Measurements from ENCODE around the gene ARHGEF1.
"Not testable (repeated sequence)": the region's sequence is repeated elsewhere in the genome, so short reads cannot be mapped to it uniquely, and the experiment has no call there.

The ARHGEF1 gene

DNA sequence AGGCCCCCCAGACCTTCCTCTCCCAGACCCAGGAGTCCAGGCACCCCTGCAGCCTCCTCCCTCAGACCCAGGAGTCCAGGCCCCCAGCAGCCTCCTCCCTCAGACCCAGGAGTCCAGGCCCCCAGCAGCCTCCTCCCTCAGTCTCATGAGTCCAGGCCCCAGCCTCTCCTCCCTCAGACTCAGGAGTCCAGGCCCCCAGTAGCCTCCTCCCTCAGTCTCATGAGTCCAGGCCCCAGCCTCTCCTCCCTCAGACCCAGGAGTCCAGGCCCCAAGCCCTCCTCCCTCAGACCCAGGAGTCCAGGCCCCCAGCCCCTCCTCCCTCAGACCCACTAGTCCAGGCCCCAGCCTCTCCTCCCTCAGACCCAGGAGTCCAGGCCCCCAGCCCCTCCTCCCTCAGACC is 56.2 kb downstream of the ARHGEF1 start:
- H3K4me1 ChIP-seq (ENCODE audit: insufficient read depth, low read length); H3K9ac ChIP-seq (ENCODE audit: low read depth, low read length); H3K9me3 ChIP-seq (ENCODE audit: control insufficient read depth, insufficient read depth, low read length); H3K36me3 ChIP-seq (ENCODE audit: insufficient read depth, low read length): not testable (repeated sequence)

DNA sequence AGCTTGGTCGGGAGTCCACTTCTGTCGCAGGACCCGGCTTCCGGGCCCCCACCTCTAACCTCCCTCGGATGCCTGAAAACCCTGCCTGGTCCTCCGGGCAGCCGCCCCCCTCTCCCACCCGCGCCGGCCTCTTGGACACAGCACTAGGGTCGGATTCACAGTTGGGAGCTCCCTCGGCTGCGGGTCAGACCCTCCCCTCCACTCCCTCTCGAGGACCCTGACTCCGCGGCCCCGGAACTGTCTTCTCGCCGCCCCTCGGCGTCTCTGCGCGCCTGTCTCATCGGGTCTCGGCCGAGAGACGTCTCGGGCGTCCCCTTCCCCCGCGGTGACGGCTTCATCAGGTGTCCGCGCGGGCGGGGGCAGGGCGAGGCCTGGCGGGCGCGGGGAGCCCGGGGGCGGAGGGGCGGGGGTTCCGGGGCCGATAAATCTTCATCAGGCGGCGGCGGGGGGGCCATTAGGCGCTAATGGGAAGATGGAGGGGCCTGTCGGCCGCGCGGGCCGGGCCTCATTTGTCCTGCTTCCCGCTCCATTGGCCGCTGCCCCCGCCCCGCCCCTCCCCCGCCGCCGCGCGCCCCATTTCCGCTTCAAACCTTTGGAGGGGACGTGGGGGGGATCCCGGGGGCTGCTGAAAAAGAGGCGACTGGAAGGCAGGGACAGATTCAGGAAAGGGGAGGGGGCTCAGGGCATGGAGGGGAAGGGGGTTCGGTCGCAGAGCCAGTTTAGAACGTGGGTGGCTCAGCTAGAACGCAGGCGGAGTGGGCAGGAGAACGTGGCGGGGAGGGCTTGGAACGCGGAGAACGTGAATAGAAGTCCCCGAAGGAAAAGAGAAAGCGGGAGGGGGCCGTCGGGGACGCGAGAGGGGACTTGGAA is 57.1 kb downstream of the ARHGEF1 start:
- H3K4me1 ChIP-seq (ENCODE audit: insufficient read depth, low read length) = peaks cover 4% of the 10 kb centered on the region; the same call in 1 of the 2 replicates
- no peaks in the 10 kb centered on the region for H3K36me3 ChIP-seq (ENCODE audit: insufficient read depth, low read length)
- H3K9ac ChIP-seq (ENCODE audit: low read depth, low read length) = peak overlapping the region; percentile 71
- H3K9me3 ChIP-seq (ENCODE audit: control insufficient read depth, insufficient read depth, low read length) = no peaks in the 10 kb centered on the region

DNA sequence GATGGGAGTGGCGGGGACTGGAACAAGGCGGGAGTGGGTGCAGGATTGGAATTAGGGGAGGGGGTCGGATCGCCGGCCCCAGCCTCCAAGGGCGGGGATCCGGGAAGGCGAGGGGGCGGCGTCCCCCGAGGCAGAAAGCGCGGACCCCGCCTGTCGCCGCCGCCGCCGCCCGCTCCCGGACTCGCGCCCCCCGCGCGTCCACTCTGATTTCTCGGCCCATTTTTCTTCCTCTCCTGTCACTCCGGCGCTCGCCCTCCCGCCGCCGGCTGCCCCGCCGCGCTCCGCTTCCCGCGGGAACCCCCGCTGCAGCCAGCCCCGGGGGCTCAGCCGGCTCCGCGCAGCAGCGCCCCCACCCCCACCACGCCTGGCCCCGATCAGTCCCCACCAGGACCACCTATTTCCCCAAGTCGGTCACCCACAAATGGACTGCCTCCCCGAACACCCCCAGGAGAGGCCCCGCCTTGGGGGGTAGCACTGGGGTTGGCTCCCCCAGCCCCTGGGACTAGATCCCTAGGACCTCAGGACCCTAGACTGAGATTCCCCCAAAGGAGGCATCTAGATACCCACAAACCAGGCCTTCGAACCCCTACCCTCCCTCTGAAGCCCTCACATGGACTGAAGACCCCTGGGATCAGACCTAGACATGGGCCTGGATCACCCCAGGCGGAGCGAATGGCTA is 57.9 kb downstream of the ARHGEF1 start:
- peaks cover 4% of the 10 kb centered on the region; the same call in 1 of the 2 replicates for H3K4me1 ChIP-seq (ENCODE audit: insufficient read depth, low read length)
- H3K9ac ChIP-seq (ENCODE audit: low read depth, low read length) = peak overlapping the region; percentile 71
- H3K36me3 ChIP-seq (ENCODE audit: insufficient read depth, low read length) = no peaks in the 10 kb centered on the region
- H3K9me3 ChIP-seq (ENCODE audit: control insufficient read depth, insufficient read depth, low read length) = no peaks in the 10 kb centered on the region

DNA sequence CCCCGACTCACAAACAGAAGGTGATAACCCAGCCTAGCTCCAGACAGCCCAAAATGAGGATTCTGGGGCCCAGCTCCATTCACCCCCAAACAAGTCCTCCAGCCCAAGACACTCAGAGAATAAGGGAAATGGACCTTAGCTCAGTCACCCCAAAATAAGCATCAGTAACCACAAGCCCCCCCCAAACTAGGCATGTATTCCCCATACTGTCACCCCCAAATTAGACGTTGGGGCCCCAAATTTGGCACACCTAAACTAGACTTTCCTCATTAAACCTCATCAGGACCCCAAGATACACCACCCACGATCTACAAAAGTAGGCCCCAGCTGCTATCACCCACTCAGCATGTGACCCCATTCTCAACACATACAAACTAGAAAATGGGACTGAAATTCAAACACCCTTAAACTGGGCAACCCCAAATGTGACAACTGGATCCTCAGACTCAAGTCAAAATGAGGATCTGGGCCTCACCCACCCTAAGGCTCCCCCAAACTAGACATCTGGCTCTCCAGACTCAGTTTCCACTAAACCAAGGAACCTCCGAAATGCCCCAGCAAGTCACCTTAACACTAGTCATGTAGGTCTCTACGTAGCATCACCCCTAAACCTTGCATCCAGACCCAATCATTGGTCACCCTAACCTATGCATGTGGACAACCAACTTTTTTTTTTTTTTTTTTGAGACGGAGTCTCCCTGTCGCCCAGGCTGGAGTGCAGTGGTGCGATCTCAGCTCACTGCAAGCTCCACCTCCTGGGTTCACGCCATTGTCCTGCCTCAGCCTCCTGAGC is 58.6 kb downstream of the ARHGEF1 start:
- no peaks in the 10 kb centered on the region for H3K36me3 ChIP-seq (ENCODE audit: insufficient read depth, low read length)
- H3K4me1 ChIP-seq (ENCODE audit: insufficient read depth, low read length) = peaks cover 4% of the 10 kb centered on the region; the same call in 1 of the 2 replicates
- H3K9ac ChIP-seq (ENCODE audit: low read depth, low read length) = no peak overlapping the region
- H3K9me3 ChIP-seq (ENCODE audit: control insufficient read depth, insufficient read depth, low read length) = no peaks in the 10 kb centered on the region

DNA sequence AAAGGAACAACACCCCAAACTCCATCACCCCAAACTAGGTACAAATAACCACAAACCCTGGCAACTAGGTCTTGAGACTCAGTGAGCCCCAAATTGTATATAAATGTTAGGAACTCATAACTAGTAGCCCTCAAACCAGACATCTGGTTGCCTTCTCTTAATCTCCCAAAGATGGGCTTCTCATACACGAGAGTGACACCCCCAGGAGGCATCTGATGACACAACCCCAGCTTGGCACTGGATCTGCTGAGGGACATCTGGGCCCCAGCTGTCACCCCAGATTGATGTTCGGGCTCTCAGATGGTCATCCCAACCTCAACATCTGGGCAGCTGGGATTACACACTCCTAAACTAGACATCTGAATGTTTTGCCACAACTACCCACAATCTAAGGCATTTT is 61.4 kb downstream of the ARHGEF1 start:
- Histone ChIP-seq H3K9me3 (ENCODE audit: control insufficient read depth, insufficient read depth, low read length) (no peaks in the 10 kb centered on the region), H3K4me1 (ENCODE audit: insufficient read depth, low read length) (no peaks in the 10 kb centered on the region), H3K9ac (ENCODE audit: low read depth, low read length) (no peak overlapping the region), H3K36me3 (ENCODE audit: insufficient read depth, low read length) (no peaks in the 10 kb centered on the region)

DNA sequence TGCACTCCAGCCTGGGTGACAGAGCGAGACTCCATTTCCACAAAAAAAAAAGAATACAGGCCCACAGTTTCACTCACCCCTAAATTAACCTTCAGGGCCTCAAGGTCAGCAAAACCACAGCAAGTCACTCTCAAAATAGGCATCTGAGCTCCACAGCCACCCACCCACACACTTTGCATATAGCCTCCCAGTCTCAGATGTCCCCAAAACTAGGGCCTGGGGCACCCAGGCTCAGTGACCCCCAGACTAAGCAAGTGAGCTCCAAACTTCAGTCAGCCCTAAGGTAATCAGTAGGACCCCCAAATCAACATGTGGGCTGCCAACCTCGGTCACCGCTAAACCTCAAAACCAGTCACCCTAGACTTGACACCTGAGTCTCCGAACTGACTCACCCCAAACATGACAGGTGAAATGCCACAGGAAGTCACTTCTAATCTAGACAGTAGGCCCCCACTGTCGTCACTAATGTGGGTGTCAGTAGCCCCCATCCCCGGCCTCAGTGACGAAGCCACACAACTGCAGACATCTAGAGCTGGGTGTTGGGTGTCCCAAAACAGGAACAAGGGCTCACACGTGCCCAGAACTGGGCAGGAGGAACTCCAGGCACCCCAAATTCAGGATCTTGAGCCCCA is 62.3 kb downstream of the ARHGEF1 start:
- Histone ChIP-seq H3K9ac (ENCODE audit: low read depth, low read length) (no peak overlapping the region), H3K4me1 (ENCODE audit: insufficient read depth, low read length) (no peaks in the 10 kb centered on the region), H3K36me3 (ENCODE audit: insufficient read depth, low read length) (no peaks in the 10 kb centered on the region), H3K9me3 (ENCODE audit: control insufficient read depth, insufficient read depth, low read length) (no peaks in the 10 kb centered on the region)

DNA sequence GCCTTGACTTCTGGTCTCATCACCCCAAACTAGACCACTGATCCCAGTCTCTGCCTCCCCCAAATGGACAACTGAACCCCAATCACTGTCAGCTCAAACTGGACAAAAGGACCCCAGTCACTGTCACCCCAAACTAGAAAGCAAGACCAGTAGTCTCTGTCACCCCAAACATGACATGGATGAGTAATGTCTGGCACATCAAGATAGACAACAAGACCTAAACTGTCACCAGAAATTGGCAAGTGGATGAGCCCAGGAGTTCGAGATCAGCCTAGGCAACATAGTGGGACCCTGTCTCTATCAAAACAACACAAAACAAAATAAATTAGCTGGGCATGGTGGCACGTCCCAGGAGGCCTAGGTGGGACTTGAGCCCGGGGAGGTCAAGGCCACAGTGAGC is 64.1 kb downstream of the ARHGEF1 start:
- Histone ChIP-seq H3K9ac (ENCODE audit: low read depth, low read length) (no peak overlapping the region), H3K4me1 (ENCODE audit: insufficient read depth, low read length) (no peaks in the 10 kb centered on the region), H3K36me3 (ENCODE audit: insufficient read depth, low read length) (no peaks in the 10 kb centered on the region), H3K9me3 (ENCODE audit: control insufficient read depth, insufficient read depth, low read length) (no peaks in the 10 kb centered on the region)

DNA sequence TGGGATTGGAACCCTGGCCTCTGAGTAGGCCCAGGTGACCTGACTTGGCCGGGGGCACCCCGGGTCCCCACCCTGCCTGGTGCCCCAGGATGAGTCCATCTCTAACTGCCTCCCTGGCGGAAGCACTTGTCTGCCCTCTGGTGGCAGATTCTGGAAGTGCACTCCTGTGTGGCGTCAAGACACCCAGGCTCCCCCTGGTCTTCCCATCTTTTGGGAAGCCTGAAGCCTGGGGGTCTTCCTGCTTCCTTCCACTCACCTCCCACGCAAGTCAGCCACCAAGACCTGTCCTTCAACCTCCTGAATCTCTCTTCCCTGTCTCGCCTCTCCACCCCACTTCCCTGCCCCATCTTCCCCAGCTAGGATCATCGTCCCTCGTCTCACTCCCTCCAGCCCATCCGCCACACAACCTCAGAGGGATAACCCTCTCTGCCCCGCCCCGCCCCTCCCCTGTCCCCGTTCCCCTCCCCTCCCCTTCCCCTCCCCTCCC is 68.7 kb downstream of the ARHGEF1 start:
- no peaks in the 10 kb centered on the region for H3K9me3 ChIP-seq (ENCODE audit: control insufficient read depth, insufficient read depth, low read length)
- H3K36me3 ChIP-seq (ENCODE audit: insufficient read depth, low read length) = no peaks in the 10 kb centered on the region
- peak overlapping the region; percentile 38; the same call in 1 of the 2 replicates for H3K9ac ChIP-seq (ENCODE audit: low read depth, low read length)
- no peaks in the 10 kb centered on the region for H3K4me1 ChIP-seq (ENCODE audit: insufficient read depth, low read length)

DNA sequence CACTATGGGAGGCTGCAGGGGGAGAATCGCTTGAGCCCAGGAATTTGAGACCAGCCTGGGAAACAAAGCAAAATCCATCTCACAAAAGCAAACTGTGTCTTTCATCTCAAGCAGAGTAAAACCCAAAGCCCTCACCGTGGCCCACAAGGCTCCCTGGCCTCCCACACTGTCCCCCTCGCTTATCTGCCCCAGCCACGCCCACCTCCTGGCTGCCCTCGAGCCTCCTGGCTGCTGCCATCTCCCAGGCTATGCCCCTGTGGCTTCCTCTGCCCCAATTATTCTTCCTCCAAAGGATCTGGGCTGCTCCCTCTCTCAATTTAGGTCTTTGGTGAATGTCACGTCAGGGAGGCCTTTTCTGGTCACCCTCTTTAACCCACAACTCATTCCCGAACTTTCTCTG is 72.5 kb downstream of the ARHGEF1 start:
- Histone ChIP-seq H3K9me3 (ENCODE audit: control insufficient read depth, insufficient read depth, low read length) (no peaks in the 10 kb centered on the region), H3K9ac (ENCODE audit: low read depth, low read length) (no peak overlapping the region), H3K36me3 (ENCODE audit: insufficient read depth, low read length) (no peaks in the 10 kb centered on the region), H3K4me1 (ENCODE audit: insufficient read depth, low read length) (peaks cover 5% of the 10 kb centered on the region; the same call in 1 of the 2 replicates)

DNA sequence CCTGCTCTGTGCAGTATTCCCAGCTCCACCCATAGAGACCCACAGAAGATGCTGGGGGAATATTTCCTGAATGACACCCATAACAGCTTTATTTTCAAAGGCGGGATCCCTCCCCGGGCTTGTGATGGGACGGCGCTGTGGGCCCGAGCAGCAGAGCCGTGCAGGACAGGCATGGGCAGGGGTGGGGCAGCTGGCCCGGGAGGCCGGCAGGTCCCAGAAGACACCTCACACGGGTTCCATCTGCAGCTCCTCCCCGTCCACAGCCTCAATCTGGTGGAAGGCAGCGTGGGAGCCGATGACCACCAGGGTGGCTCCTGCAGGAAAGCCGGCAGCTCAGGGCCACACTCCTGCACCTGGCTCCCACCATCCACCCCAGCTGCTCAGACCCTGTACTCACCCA is 73.6 kb downstream of the ARHGEF1 start:
- no peak overlapping the region for H3K9ac ChIP-seq (ENCODE audit: low read depth, low read length)
- H3K9me3 ChIP-seq (ENCODE audit: control insufficient read depth, insufficient read depth, low read length) = no peaks in the 10 kb centered on the region
- H3K36me3 ChIP-seq (ENCODE audit: insufficient read depth, low read length) = no peaks in the 10 kb centered on the region
- H3K4me1 ChIP-seq (ENCODE audit: insufficient read depth, low read length) = peaks cover 5% of the 10 kb centered on the region; the same call in 1 of the 2 replicates

Data from ES-I3 (cell line).